ENCODE data around the gene RNF31.
A peak's percentile ranks its signal among the peaks of the same experiment; 100 is the strongest.
"Not testable (repeated sequence)": the region's sequence is repeated elsewhere in the genome, so short reads cannot be mapped to it uniquely, and the experiment has no call there.

Gene RNF31

GRCh38 chr14:24146978-24147760 lies at the start of gene RNF31:
Gene RNF31, plus strand, starts transcription at chr14:24147498. Its CDS starts 201 bp downstream, at chr14:24147699.
- peak; percentile 98 for DNase-seq

GRCh38 chr14:24098229-24098926 lies 48.9 kb upstream of the RNF31 start:
- no peak for DNase-seq

- DNase-seq = no peak
These were observed 48.1 kb upstream of the RNF31 start for GRCh38 chr14:24098927-24099813.

GRCh38 chr14:24100197-24100981 lies 46.9 kb upstream of the RNF31 start:
- no peak for DNase-seq

- no peak for DNase-seq
These were observed 46.3 kb upstream of the RNF31 start for GRCh38 chr14:24100982-24101494.

GRCh38 chr14:24102357-24103048 lies 44.8 kb upstream of the RNF31 start:
- DNase-seq = no peak

GRCh38 chr14:24103451-24103850 lies 43.8 kb upstream of the RNF31 start:
- DNase-seq = no peak

GRCh38 chr14:24105609-24106239 lies 41.6 kb upstream of the RNF31 start:
- DNase-seq = not testable (repeated sequence)

- DNase-seq = no peak
These were observed 40.5 kb upstream of the RNF31 start for GRCh38 chr14:24106672-24107271.

GRCh38 chr14:24108336-24108874 lies 38.9 kb upstream of the RNF31 start:
- DNase-seq = no peak

- no peak for DNase-seq
These were observed 37.2 kb upstream of the RNF31 start for GRCh38 chr14:24110060-24110459.

GRCh38 chr14:24110523-24110922 lies 36.8 kb upstream of the RNF31 start:
- DNase-seq = no peak

- no peak for DNase-seq
These were observed 33.9 kb upstream of the RNF31 start for GRCh38 chr14:24113379-24113800.

- peak; percentile 65 to 73 for DNase-seq
These were observed 33.3 kb upstream of the RNF31 start for GRCh38 chr14:24113801-24114531.

GRCh38 chr14:24114532-24115421 lies 32.5 kb upstream of the RNF31 start, which contains the start of the genes DCAF11 and NRL:
Gene DCAF11, plus strand, starts transcription at chr14:24114777. Its CDS starts 818 bp downstream, at chr14:24115595.
Gene NRL, minus strand, starts transcription at chr14:24114949. Its CDS starts 32,101 bp downstream, at chr14:24082848.
- DNase-seq = peak; percentile 99

GRCh38 chr14:24115422-24116127 lies 31.7 kb upstream of the RNF31 start:
- no peak for DNase-seq

GRCh38 chr14:24116128-24116814 lies 31.0 kb upstream of the RNF31 start:
- DNase-seq = no peak

Data from activated CD4-positive, alpha-beta T cell treated with anti-CD3 and anti-CD28 coated beads for 4 hours (primary cell).